KMS-11 (cell line): ENCODE measurements around the gene TTC1.

ENCODE experiments used
- H2AFZ ChIP-seq: fragments of 200-600 bp; sonication (generic); 2 replicates; pipeline ENCODE4 v1.6.1; 2016; ENCODE audit warnings: antibody characterized with exemption, mixed run types, low read depth
- H3K27ac ChIP-seq: fragments of 200-600 bp; sonication (generic); 2 replicates; pipeline ENCODE4 v1.6.1; 2016; ENCODE audit warnings: mild to moderate bottlenecking, mixed run types
- H3K27me3 ChIP-seq: fragments of 200-600 bp; sonication (generic); 2 replicates; pipeline ENCODE4 v1.6.1; 2017; ENCODE audit warnings: mild to moderate bottlenecking, low read depth, mixed run types, moderate library complexity; ENCODE audit not compliant: insufficient read depth
- H3K36me3 ChIP-seq: fragments of 200-600 bp; sonication (generic); 2 replicates; pipeline ENCODE4 v1.6.1; 2017; ENCODE audit warnings: mild to moderate bottlenecking, mixed run types; ENCODE audit not compliant: insufficient read depth
- H3K4me1 ChIP-seq: fragments of 200-600 bp; sonication (generic); 2 replicates; pipeline ENCODE4 v1.6.1; 2016; ENCODE audit warnings: mild to moderate bottlenecking, low read depth, mixed run types; ENCODE audit not compliant: poor library complexity, severe bottlenecking
- H3K4me2 ChIP-seq: fragments of 200-600 bp; sonication (generic); 2 replicates; pipeline ENCODE4 v1.7.0; 2016; ENCODE audit warnings: mild to moderate bottlenecking, mixed run types
- H3K4me3 ChIP-seq: fragments of 200-600 bp; sonication (generic); IDR thresholded peaks from 2 replicates; pipeline ENCODE4 v1.6.1; 2017; ENCODE audit warnings: low read depth, low read length, mixed read lengths; ENCODE audit not compliant: insufficient read depth
- H3K79me2 ChIP-seq: fragments of 200-600 bp; sonication (generic); 2 replicates; pipeline ENCODE4 v1.6.1; 2016; ENCODE audit warnings: low read depth, mixed run types; ENCODE audit not compliant: insufficient read depth
- H3K9ac ChIP-seq: fragments of 200-600 bp; sonication (generic); 2 replicates; pipeline ENCODE4 v1.6.1; 2016; ENCODE audit warnings: mild to moderate bottlenecking, mixed run types
- H4K20me1 ChIP-seq: fragments of 200-600 bp; sonication (generic); 2 replicates; pipeline ENCODE4 v1.6.1; 2016; ENCODE audit warnings: mild to moderate bottlenecking, mixed run types; ENCODE audit not compliant: insufficient read depth
- CTCF ChIP-seq: fragments of 200-600 bp; sonication (generic); conservative IDR thresholded peaks from 2 replicates; pipeline ENCODE4 v1.6.1; 2017; ENCODE audit warnings: low read depth, mild to moderate bottlenecking, antibody characterized with exemption, low read length, moderate library complexity, mixed read lengths

TTC1 gene

GRCh38 chr5:160096178-160096577 lies 87.2 kb downstream of the TTC1 start:
- H3K4me1 ChIP-seq, result peaks cover 12% of the 10 kb centered on the region
- H4K20me1 ChIP-seq, result no peaks in the 10 kb centered on the region
- H3K9ac ChIP-seq, result no peak overlapping the region
- no peaks in the 10 kb centered on the region for H3K79me2 ChIP-seq
- no peak for TF ChIP-seq CTCF
- no peak overlapping the region for H2AFZ ChIP-seq
- no peak overlapping the region for H3K27ac ChIP-seq
- no peak overlapping the region for H3K4me2 ChIP-seq
- no peaks in the 10 kb centered on the region for H3K36me3 ChIP-seq
- H3K27me3 ChIP-seq, result no peaks in the 10 kb centered on the region
- no peak overlapping the region for H3K4me3 ChIP-seq

DNA sequence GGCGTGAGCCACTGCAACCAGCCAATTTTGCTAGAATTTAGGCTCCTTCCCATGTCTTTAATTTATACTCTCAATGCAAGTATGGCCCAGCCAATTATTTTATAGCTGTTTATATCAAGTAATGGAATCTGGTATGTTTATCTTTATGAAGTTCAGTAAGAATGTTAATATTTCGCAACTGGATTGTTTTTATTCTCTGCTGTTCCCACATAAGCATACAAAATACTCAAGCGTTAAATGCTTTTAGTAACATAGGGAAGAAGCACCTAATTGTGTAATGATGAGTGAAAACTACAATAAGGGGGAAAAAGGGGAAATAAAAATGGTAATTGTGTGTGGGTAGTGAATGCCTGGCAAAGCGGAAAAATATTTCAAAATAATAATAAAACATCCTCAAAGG lies 89.1 kb downstream of the TTC1 start:
- Histone ChIP-seq H3K9ac (no peak overlapping the region), H3K36me3 (no peaks in the 10 kb centered on the region), H3K27me3 (no peaks in the 10 kb centered on the region), H2AFZ (no peak overlapping the region), H3K4me2 (no peak overlapping the region), H3K27ac (no peak overlapping the region), H3K79me2 (no peaks in the 10 kb centered on the region), H4K20me1 (no peaks in the 10 kb centered on the region), H3K4me1 (peaks cover 12% of the 10 kb centered on the region), H3K4me3 (no peak overlapping the region)
- TF ChIP-seq CTCF, result no peak

- no peak overlapping the region for H3K4me2 ChIP-seq
- H3K36me3 ChIP-seq, result no peaks in the 10 kb centered on the region
- no peaks in the 10 kb centered on the region for H3K79me2 ChIP-seq
- no peak overlapping the region for H3K27ac ChIP-seq
- no peaks in the 10 kb centered on the region for H3K4me1 ChIP-seq
- no peak overlapping the region for H2AFZ ChIP-seq
- no peak overlapping the region for H3K4me3 ChIP-seq
- no peak overlapping the region for H3K9ac ChIP-seq
- H4K20me1 ChIP-seq, result no peaks in the 10 kb centered on the region
- no peak for TF ChIP-seq CTCF
- no peaks in the 10 kb centered on the region for H3K27me3 ChIP-seq
Observed at GRCh38 chr5:160105686-160106360, 96.9 kb downstream of the TTC1 start.

GRCh38 chr5:160108124-160108523 lies 99.2 kb downstream of the TTC1 start:
- Histone ChIP-seq H3K4me2 (no peak overlapping the region), H3K9ac (no peak overlapping the region), H3K27me3 (no peaks in the 10 kb centered on the region), H3K4me1 (no peaks in the 10 kb centered on the region), H3K4me3 (no peak overlapping the region), H3K36me3 (no peaks in the 10 kb centered on the region), H4K20me1 (no peaks in the 10 kb centered on the region), H3K27ac (no peak overlapping the region), H2AFZ (no peak overlapping the region), H3K79me2 (no peaks in the 10 kb centered on the region)
- TF ChIP-seq CTCF, result no peak
